Naive B cell (primary cell): ENCODE results near the gene AKR7A3. TPM values are rescaled to one million over a fixed set of nuclear protein-coding genes. Genes with fewer than 3 reads are reported as not detected.
"Not testable (repeated sequence)": the region's sequence is repeated elsewhere in the genome, so short reads cannot be mapped to it uniquely, and the experiment has no call there.

Experiments
- ATAC-seq, 2 donors: fragments of 150-1000 bp; cut with Tn5 transposase; 2 replicates each; pipeline ENCODE4 v1.10.0; 2021; ENCODE audit warnings: low read depth in 2 of 2, mild to moderate bottlenecking in 2 of 2, moderate library complexity in 2 of 2
- DNase-seq: peaks from one replicate; pipeline ENCODE4 v3.0.0; 2022
- H3K27ac Mint-ChIP-seq, 6 donors: one replicate each; pipeline ENCODE4 v1.8.0; 2020 to 2022; ENCODE audit warnings: mild to moderate bottlenecking in 6 of 6, mixed read lengths in 6 of 6, moderate library complexity in 5 of 6, inconsistent platforms in 2 of 6
- H3K27me3 Mint-ChIP-seq, 3 donors: one replicate each; pipeline ENCODE4 v1.8.0; 2021 to 2022; ENCODE audit warnings: mixed read lengths in 3 of 3, mild to moderate bottlenecking in 1 of 3
- H3K36me3 Mint-ChIP-seq, 2 donors: one replicate each; pipeline ENCODE4 v1.8.0; 2020 to 2022; ENCODE audit warnings: mixed read lengths in 2 of 2, inconsistent platforms in 1 of 2, mild to moderate bottlenecking in 1 of 2
- H3K4me1 Mint-ChIP-seq, 3 donors: one replicate each; pipeline ENCODE4 v1.8.0; 2020 to 2022; ENCODE audit warnings: mixed read lengths in 3 of 3, inconsistent platforms in 1 of 3, mild to moderate bottlenecking in 1 of 3, moderate library complexity in 1 of 3
- H3K4me3 Mint-ChIP-seq, 8 donors: one replicate each; pipeline ENCODE4 v1.8.0; 2020 to 2022; ENCODE audit warnings: mild to moderate bottlenecking in 8 of 8, mixed read lengths in 8 of 8, moderate library complexity in 8 of 8, inconsistent platforms in 2 of 8
- H3K9me3 Mint-ChIP-seq, 7 donors: one replicate each; pipeline ENCODE4 v1.8.0; 2020 to 2022; ENCODE audit warnings: mixed read lengths in 7 of 7, mild to moderate bottlenecking in 5 of 7, inconsistent platforms in 2 of 7, moderate library complexity in 1 of 7
- polyA plus RNA-seq, 6 donors: library from polyadenylated mRNA; unstranded; fragments of 300-500 nt; fragmentation: Illumina TruSeq; gene quantifications; one replicate each; pipeline ENCODE4 v1.2.3, GENCODE V29; 2021; ENCODE audit warnings: low read depth in 6 of 6

Gene AKR7A3
- polyA plus RNA-seq, result under 1 TPM in 1 of 6 donors, not detected in 5; 0.21 TPM

GRCh38 chr1:19288324-19289241 lies at the start of gene AKR7A3:
Gene AKR7A3 (minus strand): TSS chr1:19288770. CDS start chr1:19288709, 61 bp downstream.
- H3K36me3 Mint-ChIP-seq, H3K9me3 Mint-ChIP-seq: not testable (repeated sequence)
- peaks cover 4 to 13% (median 10%) of the 10 kb centered on the region in 3 donors for H3K4me1 Mint-ChIP-seq
- peak; percentile 45 for DNase-seq
- ATAC-seq, result peak; percentile 96 to 97
- peak within 1 kb of the TSS in 3 of 6 donors; percentile 38 to 49 (median 43) for H3K27ac Mint-ChIP-seq
- H3K27me3 Mint-ChIP-seq, result peaks cover 8 to 23% (median 18%) of the 10 kb centered on the region in 3 donors
- peak within 1 kb of the TSS; percentile 18 to 89 (median 80) for H3K4me3 Mint-ChIP-seq

GRCh38 chr1:19338323-19338762 lies 49.8 kb upstream of the AKR7A3 start:
- Mint-ChIP-seq H3K4me1 (peaks cover 8 to 14% (median 12%) of the 10 kb centered on the region in 3 donors), H3K36me3 (peaks cover 8% of the 10 kb centered on the region in 2 donors), H3K4me3 (no peak overlapping the region), H3K9me3 (no peaks in the 10 kb centered on the region), H3K27ac (no peak overlapping the region), H3K27me3 (no peaks in the 10 kb centered on the region)
- ATAC-seq (no peak), DNase-seq (no peak)

- H3K27ac Mint-ChIP-seq, result peak overlapping the region in 3 of 6 donors; percentile 63 to 84 (median 65)
- DNase-seq, result no peak
- peaks cover 8 to 14% (median 8%) of the 10 kb centered on the region in 3 donors for H3K4me1 Mint-ChIP-seq
- H3K36me3 Mint-ChIP-seq, result peaks cover under 1 to 8% of the 10 kb centered on the region in 2 donors
- no peaks in the 10 kb centered on the region for H3K27me3 Mint-ChIP-seq
- no peaks in the 10 kb centered on the region for H3K9me3 Mint-ChIP-seq
- no peak overlapping the region for H3K4me3 Mint-ChIP-seq
- ATAC-seq, result no peak
Measured at GRCh38 chr1:19337289-19337688, 48.7 kb upstream of the AKR7A3 start.

GRCh38 chr1:19336543-19336942 lies 48.0 kb upstream of the AKR7A3 start:
- no peak overlapping the region for H3K4me3 Mint-ChIP-seq
- ATAC-seq (no peak), DNase-seq (no peak)
- peak overlapping the region in 2 of 6 donors; percentile 65 to 95 for H3K27ac Mint-ChIP-seq
- H3K9me3 Mint-ChIP-seq, result no peaks in the 10 kb centered on the region
- H3K27me3 Mint-ChIP-seq, result no peaks in the 10 kb centered on the region
- peaks cover 4 to 13% (median 6%) of the 10 kb centered on the region in 3 donors for H3K4me1 Mint-ChIP-seq
- H3K36me3 Mint-ChIP-seq, result peaks cover 0 to 8% of the 10 kb centered on the region in 2 donors

- Mint-ChIP-seq H3K27me3 (no peaks in the 10 kb centered on the region), H3K4me1 (peaks cover 0 to 9% (median 4%) of the 10 kb centered on the region in 3 donors), H3K4me3 (no peak overlapping the region), H3K27ac (peak overlapping the region in 1 of 6 donors; percentile 10), H3K9me3 (no peaks in the 10 kb centered on the region), H3K36me3 (peaks cover 0 to 4% of the 10 kb centered on the region in 2 donors)
- DNase-seq, result no peak
- no peak for ATAC-seq
Measured at GRCh38 chr1:19333587-19334354, 45.2 kb upstream of the AKR7A3 start.

- Mint-ChIP-seq H3K27ac (peak overlapping the region in 1 of 6 donors; percentile 53), H3K27me3 (no peaks in the 10 kb centered on the region), H3K9me3 (no peaks in the 10 kb centered on the region), H3K4me3 (no peak overlapping the region), H3K36me3 (peaks cover 0 to 3% of the 10 kb centered on the region in 2 donors), H3K4me1 (peaks cover 0 to 9% (median 4%) of the 10 kb centered on the region in 3 donors)
- DNase-seq, result no peak
- ATAC-seq, result no peak
Measured at GRCh38 chr1:19332832-19333231, 44.3 kb upstream of the AKR7A3 start.

- Mint-ChIP-seq H3K27me3 (no peaks in the 10 kb centered on the region), H3K9me3 (no peaks in the 10 kb centered on the region), H3K4me3 (no peak overlapping the region), H3K4me1 (peaks cover 0 to 4% (median 3%) of the 10 kb centered on the region in 3 donors), H3K27ac (peak overlapping the region in 2 of 6 donors; percentile 36 to 39), H3K36me3 (peaks cover 0 to 9% of the 10 kb centered on the region in 2 donors)
- DNase-seq, result no peak
- no peak for ATAC-seq
Measured at GRCh38 chr1:19331262-19331878, 42.8 kb upstream of the AKR7A3 start.

GRCh38 chr1:19330449-19331135 lies 42.0 kb upstream of the AKR7A3 start:
- Mint-ChIP-seq H3K4me1 (peaks cover 0 to 4% (median 3%) of the 10 kb centered on the region in 3 donors), H3K9me3 (no peaks in the 10 kb centered on the region), H3K4me3 (no peak overlapping the region), H3K36me3 (peaks cover 0 to 9% of the 10 kb centered on the region in 2 donors), H3K27ac (peak overlapping the region in 3 of 6 donors; percentile 39 to 79 (median 60)), H3K27me3 (no peaks in the 10 kb centered on the region)
- ATAC-seq (no peak), DNase-seq (no peak)

- ATAC-seq, result no peak
- Mint-ChIP-seq H3K27me3 (no peaks in the 10 kb centered on the region), H3K36me3 (peaks cover 0 to 9% of the 10 kb centered on the region in 2 donors), H3K27ac (peak overlapping the region in 4 of 6 donors; percentile 51 to 72 (median 62)), H3K9me3 (no peaks in the 10 kb centered on the region), H3K4me1 (peaks cover 0 to 4% (median 0%) of the 10 kb centered on the region in 3 donors), H3K4me3 (no peak overlapping the region)
- no peak for DNase-seq
Measured at GRCh38 chr1:19329611-19330010, 41.0 kb upstream of the AKR7A3 start.

- Mint-ChIP-seq H3K4me1 (peaks cover 0 to 4% (median 0%) of the 10 kb centered on the region in 3 donors), H3K27me3 (no peaks in the 10 kb centered on the region), H3K4me3 (no peak overlapping the region), H3K36me3 (peaks cover 0 to 9% of the 10 kb centered on the region in 2 donors), H3K9me3 (no peaks in the 10 kb centered on the region), H3K27ac (peak overlapping the region in 2 of 6 donors; percentile 50 to 72)
- no peak for ATAC-seq
- DNase-seq, result no peak
Measured at GRCh38 chr1:19329188-19329587, 40.6 kb upstream of the AKR7A3 start.

GRCh38 chr1:19328486-19328885 lies 39.9 kb upstream of the AKR7A3 start:
- ATAC-seq (no peak), DNase-seq (no peak)
- Mint-ChIP-seq H3K4me1 (peaks cover 0 to 4% (median 0%) of the 10 kb centered on the region in 3 donors), H3K36me3 (peaks cover 0 to 9% of the 10 kb centered on the region in 2 donors), H3K27ac (peak overlapping the region in 1 of 6 donors; percentile 24), H3K9me3 (no peaks in the 10 kb centered on the region), H3K4me3 (no peak overlapping the region), H3K27me3 (no peaks in the 10 kb centered on the region)

GRCh38 chr1:19327736-19328135 lies 39.2 kb upstream of the AKR7A3 start:
- Mint-ChIP-seq H3K4me1 (peaks cover 0 to 4% (median 0%) of the 10 kb centered on the region in 3 donors), H3K36me3 (peaks cover 0 to 9% of the 10 kb centered on the region in 2 donors), H3K27me3 (no peaks in the 10 kb centered on the region), H3K27ac (peak overlapping the region in 2 of 6 donors; percentile 76 to 89), H3K4me3 (peak overlapping the region in 1 of 8 donors; percentile 5), H3K9me3 (no peaks in the 10 kb centered on the region)
- ATAC-seq, result no peak
- no peak for DNase-seq
